ENCODE data around the gene FAM3C. TPM values are rescaled to one million over a fixed set of nuclear protein-coding genes. Genes with fewer than 3 reads are reported as not detected.
A peak's percentile ranks its signal among the peaks of the same experiment; 100 is the strongest.

The FAM3C gene
- total RNA-seq, 1 donor from 2014 or later: 59.3 TPM

DNA sequence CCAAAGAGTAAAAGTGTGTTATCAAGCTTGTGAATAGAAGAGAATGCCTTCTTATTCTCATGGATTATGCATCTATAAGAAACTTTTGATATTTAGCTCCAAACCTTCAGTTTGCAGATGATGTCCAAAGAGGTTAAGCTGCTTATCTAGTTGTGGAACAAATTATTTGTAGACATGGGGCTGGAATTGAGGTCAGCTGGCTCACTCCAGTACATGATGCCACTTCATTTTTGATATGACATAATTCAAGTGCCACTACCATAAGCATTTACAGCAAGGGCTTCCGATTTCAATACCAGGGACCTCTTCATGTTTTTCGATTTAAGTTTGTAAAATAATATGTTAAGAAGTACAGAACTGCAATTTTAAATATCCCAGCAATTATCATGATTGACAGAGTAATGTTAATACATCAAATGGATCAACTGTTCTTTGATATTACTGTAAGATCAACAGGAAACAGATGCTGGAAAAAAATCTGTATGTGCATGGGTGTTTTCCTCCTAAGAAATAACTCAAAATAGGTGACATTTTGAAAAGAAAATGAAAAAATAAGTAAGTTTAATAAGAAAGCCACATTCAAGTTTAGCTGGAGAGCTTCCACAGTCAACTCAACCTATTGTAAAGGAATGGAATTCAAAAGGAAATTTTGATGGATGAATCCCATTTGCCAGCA, 12.7 kb downstream of the FAM3C start:
- TF ChIP-seq, protein P1, sequence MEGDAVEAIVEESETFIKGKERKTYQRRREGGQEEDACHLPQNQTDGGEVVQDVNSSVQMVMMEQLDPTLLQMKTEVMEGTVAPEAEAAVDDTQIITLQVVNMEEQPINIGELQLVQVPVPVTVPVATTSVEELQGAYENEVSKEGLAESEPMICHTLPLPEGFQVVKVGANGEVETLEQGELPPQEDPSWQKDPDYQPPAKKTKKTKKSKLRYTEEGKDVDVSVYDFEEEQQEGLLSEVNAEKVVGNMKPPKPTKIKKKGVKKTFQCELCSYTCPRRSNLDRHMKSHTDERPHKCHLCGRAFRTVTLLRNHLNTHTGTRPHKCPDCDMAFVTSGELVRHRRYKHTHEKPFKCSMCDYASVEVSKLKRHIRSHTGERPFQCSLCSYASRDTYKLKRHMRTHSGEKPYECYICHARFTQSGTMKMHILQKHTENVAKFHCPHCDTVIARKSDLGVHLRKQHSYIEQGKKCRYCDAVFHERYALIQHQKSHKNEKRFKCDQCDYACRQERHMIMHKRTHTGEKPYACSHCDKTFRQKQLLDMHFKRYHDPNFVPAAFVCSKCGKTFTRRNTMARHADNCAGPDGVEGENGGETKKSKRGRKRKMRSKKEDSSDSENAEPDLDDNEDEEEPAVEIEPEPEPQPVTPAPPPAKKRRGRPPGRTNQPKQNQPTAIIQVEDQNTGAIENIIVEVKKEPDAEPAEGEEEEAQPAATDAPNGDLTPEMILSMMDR (IDR thresholded peaks at IDR 0.05): no peak
- ATAC-seq (ENCODE audit: low read depth) (no peak), DNase-seq (no peak)
- intact Hi-C loops (cut with micrococcal nuclease): no loop called here
- Mint-ChIP-seq H3K4me1 (peaks cover 92% of the 10 kb centered on the region), H3K4me3 (peak overlapping the region; percentile 46), H3K36me3 (ENCODE audit: low read depth) (peaks cover 42% of the 10 kb centered on the region), H3K9me3 (no peaks in the 10 kb centered on the region), H3K27ac (peak overlapping the region; percentile 83), H3K27me3 (no peaks in the 10 kb centered on the region)
- POLR2A ChIA-PET: interaction anchor here (0.7 to 9.5 kb wide), 3 partner anchors 9 to 433 kb away, joined by 3 to 116 read pairs (median 38); partner anchors contain the start of genes FAM3C and ING3
- CTCF ChIA-PET: interaction anchor here (1.5 to 5.5 kb wide), 4 partner anchors 11 to 16 kb away, joined by 3 to 37 read pairs (median 12); partner anchors contain the start of gene FAM3C

GRCh38 chr7:121382473-121382872, 13.6 kb downstream of the FAM3C start:
- Mint-ChIP-seq H3K9me3 (no peaks in the 10 kb centered on the region), H3K4me1 (peaks cover 92% of the 10 kb centered on the region), H3K4me3 (peak overlapping the region; percentile 41), H3K36me3 (ENCODE audit: low read depth) (peaks cover 50% of the 10 kb centered on the region), H3K27ac (peak overlapping the region; percentile 83), H3K27me3 (no peaks in the 10 kb centered on the region)
- intact Hi-C loops (cut with micrococcal nuclease): no loop called here
- CTCF ChIA-PET: interaction anchor here (1.5 to 2.4 kb wide), 3 partner anchors 10 to 14 kb away, joined by 3 to 18 read pairs (median 6); partner anchors contain the start of gene FAM3C
- ATAC-seq (ENCODE audit: low read depth) (no peak), DNase-seq (no peak)
- POLR2A ChIA-PET: interaction anchor here (0.6 to 9.5 kb wide), 4 partner anchors 8 to 432 kb away, joined by 3 to 116 read pairs (median 21); partner anchors contain the start of genes FAM3C and ING3
- TF ChIP-seq, protein P1 (IDR thresholded peaks at IDR 0.05): no peak

GRCh38 chr7:121379930-121380329, 16.2 kb downstream of the FAM3C start:
- POLR2A ChIA-PET: interaction anchor here (1.6 to 9.5 kb wide), 4 partner anchors 9 to 15 kb away, joined by 5 to 116 read pairs (median 8); partner anchors contain the start of gene FAM3C
- peak overlapping the region; percentile 24 for H3K4me3 Mint-ChIP-seq
- TF ChIP-seq, protein P1 (IDR thresholded peaks at IDR 0.05): no peak
- H3K27me3 Mint-ChIP-seq: no peaks in the 10 kb centered on the region
- DNase-seq: no peak
- H3K27ac Mint-ChIP-seq: peak overlapping the region; percentile 71
- peaks cover 94% of the 10 kb centered on the region for H3K4me1 Mint-ChIP-seq
- intact Hi-C loops (cut with micrococcal nuclease): no loop called here
- H3K9me3 Mint-ChIP-seq: peaks cover 7% of the 10 kb centered on the region
- peaks cover 71% of the 10 kb centered on the region for H3K36me3 Mint-ChIP-seq (ENCODE audit: low read depth)
- no peak for ATAC-seq (ENCODE audit: low read depth)
- CTCF ChIA-PET: interaction anchor here (2.5 to 3.1 kb wide), 3 partner anchors 10 to 17 kb away, joined by 9 to 18 read pairs (median 11); partner anchors contain the start of gene FAM3C

DNA sequence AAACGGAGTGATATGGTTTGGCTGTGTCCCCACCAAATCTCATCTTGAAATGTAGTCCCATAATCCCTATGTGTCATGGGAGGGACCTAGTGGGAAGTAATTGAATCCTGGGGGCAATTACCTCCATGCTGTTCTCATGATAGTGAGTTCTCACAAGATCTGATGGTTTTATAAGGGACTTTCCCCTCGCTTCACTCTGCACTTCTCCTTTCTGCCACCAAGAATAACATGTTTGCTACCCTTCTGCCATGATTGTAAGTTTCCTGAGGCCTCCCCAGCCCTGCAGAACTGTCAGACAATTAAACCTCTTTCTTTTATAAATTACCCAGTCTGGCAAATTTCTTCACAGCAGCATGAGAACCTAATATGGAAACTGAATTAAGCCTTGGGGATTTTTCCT, 19.1 kb downstream of the FAM3C start:
- Mint-ChIP-seq H3K27ac (peak overlapping the region; percentile 81), H3K9me3 (peaks cover 7% of the 10 kb centered on the region), H3K4me1 (peaks cover 88% of the 10 kb centered on the region), H3K36me3 (ENCODE audit: low read depth) (peaks cover 79% of the 10 kb centered on the region), H3K27me3 (no peaks in the 10 kb centered on the region), H3K4me3 (no peak overlapping the region)
- CTCF ChIA-PET: interaction anchor here (11.0 kb wide), 1 partner anchor 19 kb away, joined by 221 read pairs; the partner anchor contains the start of gene FAM3C
- POLR2A ChIA-PET: interaction anchor here (1.3 to 10.8 kb wide), 2 partner anchors 14 to 20 kb away, joined by 4 to 152 read pairs; partner anchors contain the start of gene FAM3C
- ATAC-seq (ENCODE audit: low read depth) (peak; percentile 38), DNase-seq (no peak)
- TF ChIP-seq, protein P1 (IDR thresholded peaks at IDR 0.05): no peak
- intact Hi-C loops (cut with micrococcal nuclease): loop anchor here (1.0 kb wide), 1 partner anchor 8 kb away; no protein-coding TSS in a partner anchor

GRCh38 chr7:121373177-121373576, 22.9 kb downstream of the FAM3C start:
- TF ChIP-seq, protein P1 (IDR thresholded peaks at IDR 0.05): no peak
- peaks cover 7% of the 10 kb centered on the region for H3K9me3 Mint-ChIP-seq
- intact Hi-C loops (cut with micrococcal nuclease): no loop called here
- peak overlapping the region; percentile 63 for H3K4me3 Mint-ChIP-seq
- H3K27ac Mint-ChIP-seq: peak overlapping the region; percentile 91
- H3K36me3 Mint-ChIP-seq (ENCODE audit: low read depth): peaks cover 80% of the 10 kb centered on the region
- CTCF ChIA-PET: interaction anchor here (0.9 to 11.0 kb wide), 4 partner anchors 10 to 65 kb away, joined by 3 to 221 read pairs (median 8); partner anchors contain the start of gene FAM3C
- H3K4me1 Mint-ChIP-seq: peaks cover 91% of the 10 kb centered on the region
- no peak for DNase-seq
- no peaks in the 10 kb centered on the region for H3K27me3 Mint-ChIP-seq
- POLR2A ChIA-PET: interaction anchor here (1.1 to 10.8 kb wide), 5 partner anchors 10 to 423 kb away, joined by 5 to 152 read pairs (median 21); partner anchors contain the start of genes FAM3C and ING3
- ATAC-seq (ENCODE audit: low read depth): no peak

All from activated B cell treated with CpG ODN at 0.5 μM for 24 hours (primary cell).